WI38 (cell line): ENCODE results near the gene VWA1.

ENCODE experiments used
- H3K4me3 ChIP-seq: 2 replicates; pipeline ENCODE4 v1.5.1; 2011; ENCODE audit warnings: low read depth, mild to moderate bottlenecking, control low read depth, low read length
- TF ChIP-seq, protein P1 (sequence below): IDR thresholded peaks from 2 replicates; pipeline ENCODE4 v1.5.1; 2012; ENCODE audit warnings: low read depth, mild to moderate bottlenecking, control low read depth, low read length

VWA1 gene

DNA sequence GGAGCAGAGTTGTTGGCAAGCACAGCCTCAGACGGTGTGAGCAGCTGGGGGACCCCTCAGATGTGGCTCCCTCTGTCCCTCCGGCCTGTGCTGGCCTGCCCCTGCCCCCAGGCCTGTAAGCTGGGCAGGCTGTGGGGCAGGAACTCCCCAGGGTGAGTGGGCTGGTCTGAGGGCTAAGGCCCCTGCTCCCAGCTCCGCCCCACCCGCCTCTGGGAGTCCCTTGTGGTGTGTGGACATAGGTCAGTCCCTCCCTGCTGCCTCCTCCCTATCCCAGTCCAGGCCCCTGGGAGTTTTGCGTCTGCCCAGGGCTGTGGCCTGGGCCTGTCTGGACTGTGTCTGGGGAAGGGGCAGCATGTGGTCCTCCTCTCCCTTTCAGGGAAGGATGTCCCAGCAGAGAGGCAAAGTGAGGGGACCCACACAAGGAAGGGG, 3.6 kb upstream of the VWA1 start:
- TF ChIP-seq, protein P1, sequence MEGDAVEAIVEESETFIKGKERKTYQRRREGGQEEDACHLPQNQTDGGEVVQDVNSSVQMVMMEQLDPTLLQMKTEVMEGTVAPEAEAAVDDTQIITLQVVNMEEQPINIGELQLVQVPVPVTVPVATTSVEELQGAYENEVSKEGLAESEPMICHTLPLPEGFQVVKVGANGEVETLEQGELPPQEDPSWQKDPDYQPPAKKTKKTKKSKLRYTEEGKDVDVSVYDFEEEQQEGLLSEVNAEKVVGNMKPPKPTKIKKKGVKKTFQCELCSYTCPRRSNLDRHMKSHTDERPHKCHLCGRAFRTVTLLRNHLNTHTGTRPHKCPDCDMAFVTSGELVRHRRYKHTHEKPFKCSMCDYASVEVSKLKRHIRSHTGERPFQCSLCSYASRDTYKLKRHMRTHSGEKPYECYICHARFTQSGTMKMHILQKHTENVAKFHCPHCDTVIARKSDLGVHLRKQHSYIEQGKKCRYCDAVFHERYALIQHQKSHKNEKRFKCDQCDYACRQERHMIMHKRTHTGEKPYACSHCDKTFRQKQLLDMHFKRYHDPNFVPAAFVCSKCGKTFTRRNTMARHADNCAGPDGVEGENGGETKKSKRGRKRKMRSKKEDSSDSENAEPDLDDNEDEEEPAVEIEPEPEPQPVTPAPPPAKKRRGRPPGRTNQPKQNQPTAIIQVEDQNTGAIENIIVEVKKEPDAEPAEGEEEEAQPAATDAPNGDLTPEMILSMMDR: no peak
- no peak overlapping the region for H3K4me3 ChIP-seq

- H3K4me3 ChIP-seq: no peak overlapping the region
Measured at GRCh38 chr1:1432274-1432950, 3.1 kb upstream of the VWA1 start.

DNA sequence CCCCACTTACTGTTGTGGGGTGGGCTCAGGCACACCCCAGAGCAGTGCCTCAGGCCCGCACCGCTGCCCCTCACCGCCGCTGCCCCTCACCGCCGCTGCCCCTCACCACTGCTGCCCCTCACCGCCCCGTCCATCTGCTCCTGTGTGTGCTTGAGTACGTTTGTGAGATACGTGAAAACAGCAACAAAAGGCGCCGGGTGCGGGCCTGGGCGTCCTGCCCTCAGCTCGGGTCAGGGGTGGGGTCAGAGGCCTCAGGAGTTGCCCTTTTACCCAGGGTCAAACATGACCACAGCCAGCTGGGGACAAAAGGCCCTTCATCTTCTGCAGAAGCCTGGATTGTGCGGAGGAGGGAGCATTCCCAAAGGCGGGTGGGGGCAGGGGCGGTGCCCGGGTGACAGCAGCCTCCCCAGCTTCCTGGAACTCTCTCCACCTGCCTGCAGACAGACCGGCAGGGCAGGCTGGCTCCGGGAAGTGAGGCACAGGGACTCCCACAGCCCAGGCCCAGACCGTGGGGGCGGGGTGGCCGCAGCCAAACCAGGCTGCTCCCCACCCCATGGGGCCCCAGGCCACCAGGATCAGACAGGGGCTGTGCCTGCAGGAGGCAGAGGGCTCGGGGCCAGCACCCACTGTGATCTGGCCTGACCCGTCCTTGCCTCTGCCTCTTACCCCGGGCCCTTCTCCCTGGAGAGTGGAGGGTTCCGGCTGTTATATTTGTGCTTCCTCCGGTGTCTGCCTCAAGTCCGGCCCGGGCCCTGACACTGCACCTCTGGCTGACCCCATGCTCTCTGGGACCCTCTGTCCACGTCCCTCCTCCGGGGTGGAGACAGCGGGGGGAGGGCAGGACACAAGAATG, 2.3 kb upstream of the VWA1 start:
- TF ChIP-seq, protein P1: no peak
- H3K4me3 ChIP-seq: no peak overlapping the region

More at GRCh38 chr1:1432274-1432950, 3.1 kb upstream of the VWA1 start:
- TF ChIP-seq, protein P1: no peak

DNA sequence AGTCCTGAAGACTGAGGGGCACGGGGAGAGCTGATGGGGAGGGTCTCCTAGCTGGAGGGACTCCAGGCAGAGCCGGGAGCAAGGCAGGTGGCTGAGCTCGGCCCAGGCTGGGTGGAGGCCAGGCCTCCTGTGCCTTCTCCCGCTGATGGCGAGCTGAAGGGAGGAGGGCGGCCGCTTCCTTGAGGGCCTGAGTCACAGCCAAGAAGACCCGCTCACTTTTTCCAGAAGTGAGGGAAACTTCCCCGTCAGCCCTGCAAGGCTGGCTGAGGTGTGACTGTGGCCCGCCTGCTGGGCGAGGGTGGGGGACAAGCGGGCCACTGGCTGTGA, 1.7 kb upstream of the VWA1 start:
- TF ChIP-seq, protein P1: no peak
- H3K4me3 ChIP-seq: no peak overlapping the region

DNA sequence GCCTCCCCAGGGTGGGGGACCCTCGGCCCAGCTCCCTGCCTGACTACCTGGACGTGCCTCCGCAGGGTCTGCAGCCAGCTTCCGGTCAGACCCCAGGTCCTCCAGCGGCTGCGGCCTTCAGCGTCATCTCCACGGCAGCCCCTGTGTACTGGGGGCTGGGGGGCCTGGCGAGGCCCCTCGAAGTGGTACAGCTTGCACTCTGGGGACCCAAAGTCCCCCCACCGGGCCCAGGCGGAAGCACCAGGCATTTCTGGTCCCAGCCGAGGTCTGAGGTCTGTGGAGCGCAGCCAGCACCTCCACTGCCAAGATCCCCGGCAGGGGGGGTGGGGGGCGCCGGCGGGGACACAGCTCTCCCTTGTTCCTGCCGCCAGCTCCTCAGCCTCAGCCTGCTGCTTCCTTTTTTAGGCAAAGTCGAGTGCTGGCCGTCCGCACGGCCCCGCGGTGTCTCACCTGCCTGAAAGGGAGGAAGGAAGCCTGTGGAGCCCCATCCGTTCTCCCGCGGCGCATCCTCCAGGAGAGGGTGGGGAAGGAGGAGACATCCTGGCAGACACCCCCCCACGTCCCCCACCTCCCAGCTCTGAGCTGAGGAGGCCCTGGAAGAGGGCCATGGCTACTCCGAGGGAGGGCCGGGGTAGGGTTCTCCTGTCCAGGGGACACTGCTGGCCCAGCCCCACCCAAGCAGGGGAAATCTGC, 1.2 kb upstream of the VWA1 start:
- TF ChIP-seq, protein P1: no peak
- H3K4me3 ChIP-seq: no peak overlapping the region

DNA sequence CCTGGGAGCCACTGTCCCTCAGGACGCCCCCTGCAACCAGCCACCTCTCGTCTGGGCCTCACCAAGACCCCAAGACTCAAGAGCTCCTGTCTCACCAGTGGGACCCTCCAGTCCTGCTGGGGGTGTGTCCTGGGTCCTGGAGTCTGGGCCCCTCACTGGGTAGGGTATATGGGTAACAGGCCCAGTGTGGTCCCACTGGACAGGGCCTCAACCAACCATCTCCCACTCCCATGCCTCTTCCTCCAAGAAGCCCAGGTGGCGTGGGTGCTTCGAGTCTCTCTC, 725 bp upstream of the VWA1 start:
- TF ChIP-seq, protein P1: no peak
- H3K4me3 ChIP-seq: no peak overlapping the region
